ENCODE results near the gene SUPT3H. TPM values are rescaled to one million over a fixed set of nuclear protein-coding genes. Genes with fewer than 3 reads are reported as not detected.

The SUPT3H gene
- polyA plus RNA-seq, 3 donors, result 2.4 to 3.5 (median 2.5) TPM

GRCh38 chr6:44820759-44821158 lies 557.0 kb downstream of the SUPT3H start:
- intact Hi-C loops (cut with micrococcal nuclease), result loop anchor here in 1 of 2 donors (10.0 kb wide), 1 partner anchor 166 kb away; no protein-coding TSS in a partner anchor
- Mint-ChIP-seq H3K4me3 (no peak overlapping the region), H3K27me3 (ENCODE audit: low read depth in 3 of 3) (peaks cover 0 to 1% (median 0%) of the 10 kb centered on the region in 3 donors), H3K4me1 (peaks cover 11% of the 10 kb centered on the region), H3K9me3 (peaks cover 2 to 9% (median 4%) of the 10 kb centered on the region in 7 donors), H3K36me3 (no peaks in the 10 kb centered on the region), H3K27ac (peak overlapping the region in 3 of 7 donors; percentile 65 to 74 (median 72))
- H3K9me3 ChIP-seq (replicated peaks in 1 of 2; ENCODE audit: control insufficient read depth in 1 of 2, insufficient read depth in 1 of 2, low read length in 2 of 2), result no peaks in the 10 kb centered on the region
- H2AFZ ChIP-seq (ENCODE audit: insufficient read depth, low read depth, low read length, poor library complexity, severe bottlenecking), result no peak overlapping the region
- H3K4me2 ChIP-seq (replicated peaks; ENCODE audit: extremely low read depth, low read length, poor library complexity, severe bottlenecking), result peak overlapping the region; percentile 8
- H3K9ac ChIP-seq (ENCODE audit: insufficient read depth, low read length, poor library complexity, severe bottlenecking), result no peak overlapping the region
- H3K36me3 ChIP-seq (replicated peaks in 1 of 2; ENCODE audit: control insufficient read depth in 1 of 2, insufficient read depth in 2 of 2, low read length in 2 of 2), result no peaks in the 10 kb centered on the region
- no peak for TF ChIP-seq CTCF (IDR thresholded peaks at IDR 0.05)
- DNase-seq, result no peak
- peak overlapping the region; percentile 69 to 90 for H3K27ac ChIP-seq (ENCODE audit: low read depth in 1 of 2, low read length in 2 of 2)
- H3K27me3 ChIP-seq (ENCODE audit: control insufficient read depth in 2 of 2, insufficient read depth in 2 of 2, low read length in 2 of 2), result no peaks in the 10 kb centered on the region
- no peaks in the 10 kb centered on the region for H3K79me2 ChIP-seq (ENCODE audit: insufficient read depth, low read length)
- 100% methylated on average over 1 of the region's 3 CpGs for WGBS (ENCODE audit: insufficient coverage)
- H3K4me3 ChIP-seq (replicated peaks in 1 of 3; ENCODE audit: low read depth in 2 of 3, low read length in 3 of 3), result peak overlapping the region in 1 of 3 experiments; percentile 8
- H3K4me1 ChIP-seq (ENCODE audit: control insufficient read depth in 1 of 2, insufficient read depth in 2 of 2, low read length in 2 of 2), result peaks cover 19 to 22% of the 10 kb centered on the region in 2 donors
- H4K20me1 ChIP-seq (ENCODE audit: insufficient read depth, low read length), result no peaks in the 10 kb centered on the region

- Histone ChIP-seq H2AFZ (ENCODE audit: insufficient read depth, low read depth, low read length, poor library complexity, severe bottlenecking) (no peak overlapping the region), H4K20me1 (ENCODE audit: insufficient read depth, low read length) (no peaks in the 10 kb centered on the region), H3K36me3 (replicated peaks in 1 of 2; ENCODE audit: control insufficient read depth in 1 of 2, insufficient read depth in 2 of 2, low read length in 2 of 2) (no peaks in the 10 kb centered on the region), H3K4me1 (ENCODE audit: control insufficient read depth in 1 of 2, insufficient read depth in 2 of 2, low read length in 2 of 2) (peaks cover 19 to 22% of the 10 kb centered on the region in 2 donors), H3K27ac (ENCODE audit: low read depth in 1 of 2, low read length in 2 of 2) (peak overlapping the region; percentile 69 to 90), H3K9ac (ENCODE audit: insufficient read depth, low read length, poor library complexity, severe bottlenecking) (no peak overlapping the region), H3K4me2 (replicated peaks; ENCODE audit: extremely low read depth, low read length, poor library complexity, severe bottlenecking) (peak overlapping the region; percentile 8), H3K79me2 (ENCODE audit: insufficient read depth, low read length) (no peaks in the 10 kb centered on the region), H3K9me3 (replicated peaks in 1 of 2; ENCODE audit: control insufficient read depth in 1 of 2, insufficient read depth in 1 of 2, low read length in 2 of 2) (no peaks in the 10 kb centered on the region), H3K4me3 (replicated peaks in 1 of 3; ENCODE audit: low read depth in 2 of 3, low read length in 3 of 3) (peak overlapping the region in 1 of 3 experiments; percentile 8), H3K27me3 (ENCODE audit: control insufficient read depth in 2 of 2, insufficient read depth in 2 of 2, low read length in 2 of 2) (no peaks in the 10 kb centered on the region)
- TF ChIP-seq CTCF (IDR thresholded peaks at IDR 0.05), result no peak
- Mint-ChIP-seq H3K4me3 (no peak overlapping the region), H3K4me1 (peaks cover 11% of the 10 kb centered on the region), H3K27me3 (ENCODE audit: low read depth in 3 of 3) (peaks cover 0 to 1% (median 0%) of the 10 kb centered on the region in 3 donors), H3K27ac (peak overlapping the region in 4 of 7 donors; percentile 18 to 86 (median 68)), H3K36me3 (no peaks in the 10 kb centered on the region), H3K9me3 (peaks cover 2 to 9% (median 4%) of the 10 kb centered on the region in 7 donors)
- intact Hi-C loops (cut with micrococcal nuclease), result loop anchor here in 1 of 2 donors (10.0 kb wide), 1 partner anchor 166 kb away; no protein-coding TSS in a partner anchor
- 20% methylated on average over 1 of the region's 2 CpGs for WGBS (ENCODE audit: insufficient coverage)
- DNase-seq, result peak in 2 of 3 donors; percentile 74 to 93
Measured at GRCh38 chr6:44820321-44820720, 557.4 kb downstream of the SUPT3H start.
